K562 (cell line): ENCODE data around the gene CARMIL1. TPM values are rescaled to one million over a fixed set of nuclear protein-coding genes. Genes with fewer than 3 reads are reported as not detected.

ENCODE experiments used
- ATAC-seq: fragments of 200-7000 bp; cut with Tn5 transposase; 3 replicates; pipeline ENCODE4 v1.9.1; 2020; ENCODE audit warnings: moderate library complexity
- BruUV-seq: library from RNA; stranded (reverse); fragments of 400-500 nt; replicated peaks from 2 replicates; lab custom pipeline; 2021; lab: Mats Ljungman, UMichigan
- CTCF ChIA-PET: fragments of 300-600 bp; formaldehyde crosslinking; extraction: SDS; loops from one replicate; lab custom pipeline; 2021; ENCODE audit warnings: low intra/inter-chr PET ratio; lab: Yijun Ruan, JAX
- POLR2A ChIA-PET: fragments of 300-600, 350-650 bp; sonication (Branson Sonifier 250); formaldehyde crosslinking; extraction: SDS; loops from one replicate; lab custom pipeline; 2021; ENCODE audit warnings: antibody characterized with exemption, inconsistent platforms; lab: Yijun Ruan, JAX
- DNase-seq, 4 experiments: peaks; one replicate each; pipeline versions ENCODE4 v3.0.0 to v3.0.0-alpha.2; 2011 to 2018; ENCODE audit warnings: low spot score in 3 of 4, mixed read lengths in 3 of 4; ENCODE audit errors: extremely low read depth in 1 of 4
- FAIRE-seq: peaks from 2 replicates; lab custom pipeline; 2011; peaks lifted over from hg19 to GRCh38; lab: Jason Lieb, UNC
- H2AFZ ChIP-seq: 2 replicates; pipeline ENCODE4 v1.6.0; 2011; ENCODE audit warnings: low read depth, low read length, control low read depth, inconsistent platforms
- H3K27ac ChIP-seq: fragments of 200-600 bp; 3 replicates; pipeline ENCODE4 v1.8.0; 2011; ENCODE audit warnings: low read depth, mild to moderate bottlenecking, control low read depth, inconsistent platforms, low read length, moderate library complexity, mixed read lengths; ENCODE audit errors: extremely low read depth
- H3K27me3 ChIP-seq, 2 experiments: fragments of 300-600 bp in 1 of 2; 2 replicates in 1 of 2; 3 replicates in 1 of 2; pipeline versions ENCODE4 v1.6.0 to v1.8.0; 2011; ENCODE audit warnings: inconsistent platforms in 2 of 2, low read length in 2 of 2, mild to moderate bottlenecking in 1 of 2, mixed read lengths in 1 of 2, moderate library complexity in 1 of 2; ENCODE audit not compliant: control insufficient read depth in 2 of 2, insufficient read depth in 2 of 2
- H3K36me3 ChIP-seq: fragments of 300-600 bp; 3 replicates; pipeline ENCODE4 v1.8.0; 2011; ENCODE audit warnings: mild to moderate bottlenecking, low read length, inconsistent platforms; ENCODE audit not compliant: control insufficient read depth, insufficient read depth
- H3K4me1 ChIP-seq, 2 experiments: fragments of 200-600 bp in 1 of 2; replicated peaks in 1 of 2; 2 replicates in 1 of 2; 3 replicates in 1 of 2; pipeline versions ENCODE4 v1.5.1 to v1.8.0; 2011; ENCODE audit warnings: inconsistent platforms in 2 of 2, low read length in 2 of 2, mild to moderate bottlenecking in 1 of 2, mixed read lengths in 1 of 2, moderate library complexity in 1 of 2; ENCODE audit not compliant: control insufficient read depth in 2 of 2, insufficient read depth in 2 of 2
- H3K4me2 ChIP-seq: 2 replicates; pipeline ENCODE4 v1.6.1; 2011; ENCODE audit warnings: low read length, control low read depth, inconsistent platforms, mixed read lengths; ENCODE audit not compliant: insufficient read depth
- H3K4me3 ChIP-seq: fragments of 200-600 bp; sonication (generic), shearing (Covaris generic); 2 replicates; pipeline ENCODE4 v1.5.1; 2016; ENCODE audit warnings: control low read depth, inconsistent platforms
- H3K79me2 ChIP-seq: fragments of 200-600 bp; 3 replicates; pipeline ENCODE4 v1.8.0; 2011; ENCODE audit warnings: low read length, inconsistent platforms; ENCODE audit not compliant: control insufficient read depth, insufficient read depth
- H3K9ac ChIP-seq, 2 experiments: 2 replicates each; pipeline versions ENCODE4 v1.6.0 to v1.6.1; 2011; ENCODE audit warnings: low read depth in 2 of 2, low read length in 2 of 2, control low read depth in 1 of 2, inconsistent platforms in 1 of 2, mild to moderate bottlenecking in 1 of 2, mixed read lengths in 1 of 2; ENCODE audit not compliant: insufficient read depth in 1 of 2
- H3K9me1 ChIP-seq: one replicate; pipeline ENCODE4 v1.6.0; 2011; ENCODE audit warnings: inconsistent platforms, mild to moderate bottlenecking, low read length, moderate library complexity; ENCODE audit not compliant: control insufficient read depth, insufficient read depth
- H3K9me3 ChIP-seq: replicated peaks from 2 replicates; pipeline ENCODE4 v1.5.1; 2011; ENCODE audit warnings: low read depth, low read length, inconsistent platforms; ENCODE audit not compliant: control insufficient read depth, insufficient read depth
- H4K20me1 ChIP-seq: replicated peaks from 2 replicates; pipeline ENCODE4 v1.6.1; 2011; ENCODE audit warnings: low read length, inconsistent platforms, mixed read lengths; ENCODE audit not compliant: control insufficient read depth, insufficient read depth
- ATF3 ChIP-seq, 2 experiments: fragments of 450-650 bp in 1 of 2; sonication (generic) in 1 of 2; formaldehyde crosslinking in 1 of 2; IDR thresholded peaks in 1 of 2; conservative IDR thresholded peaks in 1 of 2; 2 replicates each; pipeline versions ENCODE4 v1.6.1 to v1.8.1; 2016 to 2023; ENCODE audit warnings: mild to moderate bottlenecking in 2 of 2, moderate library complexity in 2 of 2, inconsistent platforms in 1 of 2, missing genetic modification reagents in 1 of 2
- E2F1 ChIP-seq: sonication (generic); formaldehyde crosslinking; IDR thresholded peaks from 2 replicates; pipeline ENCODE4 v1.8.1; 2023; ENCODE audit warnings: mild to moderate bottlenecking, missing genetic modification reagents, moderate library complexity
- HNRNPK ChIP-seq: fragments of 200-400 bp; formaldehyde crosslinking; IDR thresholded peaks from one replicate; pipeline ENCODE4 v1.6.1; 2018; ENCODE audit warnings: mild to moderate bottlenecking, low read depth, low read length; ENCODE audit not compliant: poor library complexity, severe bottlenecking
- NCOA4 ChIP-seq: fragments of 450-650 bp; IDR thresholded peaks from 2 replicates; pipeline ENCODE4 v1.6.1; 2018; ENCODE audit warnings: mild to moderate bottlenecking; ENCODE audit not compliant: partially characterized antibody
- NR0B1 ChIP-seq: fragments of 450-650 bp; IDR thresholded peaks from one replicate; pipeline ENCODE4 v1.6.1; 2018; ENCODE audit warnings: mild to moderate bottlenecking, moderate library complexity; ENCODE audit not compliant: partially characterized antibody
- NUFIP1 ChIP-seq: fragments of 450-650 bp; IDR thresholded peaks from 2 replicates; pipeline ENCODE4 v1.6.1; 2018; ENCODE audit not compliant: partially characterized antibody
- POLR2AphosphoS5 ChIP-seq: IDR thresholded peaks from 2 replicates; pipeline ENCODE4 v1.6.1; 2011; ENCODE audit warnings: mild to moderate bottlenecking, low read depth, low read length, moderate library complexity; ENCODE audit not compliant: control insufficient read depth, insufficient read depth
- ZNF124 ChIP-seq: sonication (generic); formaldehyde crosslinking; IDR thresholded peaks from 2 replicates; pipeline ENCODE4 v1.8.1; 2022; ENCODE audit warnings: missing genetic modification reagents
- ZNF217 ChIP-seq: sonication (generic); formaldehyde crosslinking; IDR thresholded peaks from 2 replicates; pipeline ENCODE4 v1.8.0; 2022; ENCODE audit warnings: mild to moderate bottlenecking, missing genetic modification reagents
- ZNF398 ChIP-seq: fragments of 250-450 bp; sonication (Bioruptor Pico); IDR thresholded peaks from 2 replicates; pipeline ENCODE4 v1.8.0; 2021; ENCODE audit warnings: moderate library complexity, mild to moderate bottlenecking, inconsistent platforms
- ZSCAN29 ChIP-seq: fragments of 450-650 bp; IDR thresholded peaks from 2 replicates; pipeline ENCODE4 v1.6.1; 2017
- WGBS: fragments of 100-300 bp; shearing (Covaris generic); methylation state at CpG from one replicate; pipeline ENCODE4 v1.1.6; 2016; ENCODE audit warnings: low coverage, mixed read lengths; ENCODE audit not compliant: insufficient coverage; ENCODE audit errors: missing lambda C conversion rate; 5-methylcytosine and 5-hydroxymethylcytosine counted together
- in situ Hi-C: fragments of 300-500 bp; cut with MboI; formaldehyde crosslinking; loops from 4 replicates; pipeline ENCODE4 v1.15.0; 2018; ENCODE audit warnings: inconsistent platforms, mixed read lengths
- intact Hi-C: fragments of 100-400 bp; cut with micrococcal nuclease; formaldehyde crosslinking; loops from 2 replicates; pipeline ENCODE4 v1.14.2; 2022
- polyA plus RNA-seq, 8 experiments: library from polyadenylated mRNA; depleted of rRNA in 4 of 8; stranded (reverse) in 5 of 8; unstranded in 3 of 8; fragments of >200 nt; fragmentation: Nextera tagmentation in 2 of 8; fragmentation: Illumina TruSeq in 1 of 8; extraction: Ambion mirVana in 2 of 8; extraction: Trizol in 1 of 8; gene quantifications; 2 replicates each; pipeline versions ENCODE4 v1.2.1 to v1.2.3, GENCODE V29; 2011 to 2014; ENCODE audit warnings: inconsistent platforms in 1 of 8, missing spikeins in 1 of 8
- total RNA-seq, 7 experiments: library from RNA; depleted of rRNA in 6 of 7; stranded (reverse); fragments of >200 nt in 6 of 7; fragmentation: Illumina TruSeq in 2 of 7; extraction: Trizol in 2 of 7; gene quantifications; 2 replicates each; pipeline versions ENCODE4 v1.2.1 to v1.2.3, GENCODE V29; 2011 to 2021; ENCODE audit warnings: low replicate concordance in 1 of 7

The CARMIL1 gene
- total and polyA plus RNA-seq, 9 of the 15 experiments (the other 6 are each of a cell fraction or from before 2014, with no cell fraction given) = 0.04 to 0.32 (median 0.10) TPM; not detected in 1

- Histone ChIP-seq H3K27me3 (peaks cover 0 to under 1% of the 10 kb centered on the region in 2 experiments; a peak in 2 of 5 replicates), H3K9ac (no peak overlapping the region), H3K4me3 (no peak overlapping the region), H3K9me1 (no peaks in the 10 kb centered on the region), H3K4me2 (no peak overlapping the region), H3K79me2 (no peaks in the 10 kb centered on the region), H4K20me1 (no peaks in the 10 kb centered on the region), H3K9me3 (no peaks in the 10 kb centered on the region), H2AFZ (no peak overlapping the region)
- DNase-seq = no peak
- FAIRE-seq = no peak
- intact Hi-C loops (no loop called here), in situ Hi-C loops (no loop called here)
- CTCF ChIA-PET = no interaction called here
- ATAC-seq = no peak
- TF ChIP-seq NCOA4 = no peak
- no peak for TF ChIP-seq NR0B1
- TF ChIP-seq NUFIP1 = no peak
- no peak for TF ChIP-seq POLR2AphosphoS5
- TF ChIP-seq ZNF217 = no peak
- TF ChIP-seq ZNF398 = no peak
- TF ChIP-seq ATF3 (IDR thresholded peaks at IDR 0.05) = no peak
- TF ChIP-seq ATF3 (CRISPR knock-in tag; conservative IDR thresholded peaks at IDR 0.05) = no peak
- TF ChIP-seq ZSCAN29 = no peak
- TF ChIP-seq E2F1 (CRISPR knock-in tag) = no peak
- TF ChIP-seq HNRNPK = no peak
- TF ChIP-seq ZNF124 (CRISPR knock-in tag) = no peak
- TF ChIP-seq, all 486 proteins: peak for 0
- Histone ChIP-seq H3K36me3 (no peaks in the 10 kb centered on the region), H3K4me1 (no peaks in the 10 kb centered on the region), H3K27ac (no peak overlapping the region)
- BruUV-seq = no TSS peak
- WGBS = 0% methylated on average over 1 of the region's 1 CpG
- POLR2A ChIA-PET = no interaction called here
Observed at GRCh38 chr6:25441663-25442270, 162.6 kb downstream of the CARMIL1 start.
